NCI-H2227 (cell line): ENCODE results near the gene MED28.
"Not testable (repeated sequence)": the region's sequence is repeated elsewhere in the genome, so short reads cannot be mapped to it uniquely, and the experiment has no call there.

ENCODE experiments used
- DNase-seq: peaks from one replicate; lab custom pipeline; 2025; ENCODE audit not compliant: unreplicated experiment; lab: John Stamatoyannopoulos, UW

MED28 gene

DNA sequence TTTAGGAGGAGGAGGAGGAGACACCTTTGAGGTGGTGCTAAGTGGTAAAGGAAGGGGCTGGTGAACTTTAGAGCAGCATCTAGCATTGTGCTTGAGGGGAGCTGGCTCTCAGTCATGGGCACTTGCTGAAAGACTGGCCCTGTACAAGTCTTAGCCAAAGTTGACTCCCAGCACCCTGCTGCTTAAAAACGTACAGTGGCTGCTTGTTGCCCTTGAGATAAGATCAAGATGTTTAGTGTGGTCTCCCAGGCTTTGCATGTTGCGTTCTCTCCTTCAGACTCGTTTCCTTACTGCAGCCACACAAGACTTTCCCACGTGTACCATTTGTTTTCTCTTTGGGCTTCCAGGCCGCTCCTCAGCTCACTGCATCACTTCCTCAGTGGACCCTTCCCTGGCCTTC, 1.8 kb downstream of the MED28 start:
- DNase-seq = no peak

DNA sequence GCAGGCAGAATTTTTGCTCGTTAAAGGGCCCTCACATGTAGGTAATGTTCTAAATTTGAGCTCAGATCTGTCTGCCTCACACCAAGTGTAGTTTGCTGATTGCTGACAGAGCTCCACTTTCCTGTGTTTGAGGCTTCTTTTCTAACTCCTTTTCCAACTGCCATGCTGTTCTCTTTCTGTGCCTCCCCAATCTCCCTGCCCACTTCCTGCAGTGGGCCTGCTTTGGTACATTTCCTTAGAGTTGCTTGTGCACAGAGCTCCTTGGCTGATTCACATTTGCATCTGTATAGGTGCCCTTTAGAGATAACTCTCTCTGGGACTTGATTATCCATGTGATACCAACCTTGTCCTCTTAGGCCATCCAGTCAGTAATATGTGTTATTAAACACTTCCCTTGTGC, 4.5 kb downstream of the MED28 start:
- no peak for DNase-seq

DNA sequence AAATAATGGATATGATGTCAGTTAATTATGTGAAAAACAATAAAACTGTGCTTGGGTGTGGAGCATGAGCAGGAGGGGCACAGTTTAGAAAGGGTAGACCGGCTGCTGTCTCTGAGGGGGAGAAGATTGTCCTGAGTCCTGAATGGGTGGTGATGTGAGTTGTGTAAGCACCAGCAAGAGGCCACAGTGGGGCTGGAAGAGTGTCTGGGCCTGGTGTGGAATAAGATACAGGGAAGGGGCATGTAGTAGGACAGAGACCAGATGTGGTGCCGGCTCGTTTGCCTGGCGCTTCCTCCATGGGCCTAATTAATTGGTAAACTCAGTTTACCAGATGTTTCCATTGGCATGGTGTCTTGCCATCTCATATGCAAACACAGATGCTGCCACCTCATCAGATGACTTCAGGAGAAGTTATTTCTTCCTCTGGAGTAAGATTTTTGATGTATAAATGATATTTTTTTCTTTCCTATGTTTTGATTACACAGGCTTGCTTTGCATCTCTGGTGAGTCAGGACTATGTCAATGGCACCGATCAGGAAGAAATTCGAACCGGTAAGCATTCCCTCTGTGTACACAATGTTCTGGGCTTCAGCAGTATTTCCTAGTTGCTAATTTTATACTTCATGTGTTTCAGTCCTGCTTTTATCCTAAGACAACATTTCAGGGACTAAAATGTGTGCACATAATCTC, 5.1 kb downstream of the MED28 start:
- DNase-seq = no peak

DNA sequence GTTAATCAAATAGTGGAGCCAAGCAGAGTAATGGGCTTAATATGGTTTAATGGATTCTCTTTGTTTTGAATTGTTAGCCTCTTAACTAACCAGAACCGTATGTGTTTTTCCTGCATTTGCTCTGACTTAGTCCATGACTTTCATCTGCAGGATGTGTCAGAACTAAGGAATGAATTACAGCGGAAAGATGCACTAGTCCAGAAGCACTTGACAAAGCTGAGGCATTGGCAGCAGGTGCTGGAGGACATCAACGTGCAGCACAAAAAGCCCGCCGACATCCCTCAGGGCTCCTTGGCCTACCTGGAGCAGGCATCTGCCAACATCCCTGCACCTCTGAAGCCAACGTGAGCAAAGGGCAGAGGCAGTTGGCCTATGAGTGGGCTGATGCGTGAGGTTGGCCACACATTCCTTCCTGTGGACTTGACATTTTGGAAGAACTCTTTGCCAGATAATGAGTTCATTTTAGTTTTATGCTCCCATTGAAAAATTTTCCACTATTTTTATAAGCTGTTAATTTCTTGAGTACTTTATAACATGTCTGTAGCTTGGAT, 9.1 kb downstream of the MED28 start:
- no peak for DNase-seq

- DNase-seq = no peak
Measured at GRCh38 chr4:17624821-17625220, 10.4 kb downstream of the MED28 start.

DNA sequence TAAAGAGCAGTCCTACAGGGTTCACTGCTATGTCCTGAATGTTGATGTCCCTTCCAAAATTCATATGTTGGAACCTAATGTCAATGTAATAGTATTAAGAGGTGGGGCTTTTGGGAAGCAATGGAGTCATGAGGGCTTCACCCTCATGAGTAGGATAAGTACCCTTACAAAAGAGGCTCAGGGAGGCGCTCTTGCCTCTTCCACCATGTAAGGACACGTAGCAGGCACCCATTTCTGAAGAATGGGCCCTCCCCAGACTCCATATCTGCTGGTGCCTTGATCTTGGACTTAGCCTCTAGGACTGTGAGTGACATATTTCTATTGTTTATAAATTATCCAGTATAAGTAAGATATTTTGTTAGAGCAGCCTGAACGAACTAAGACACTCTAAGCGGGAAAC, 15.8 kb downstream of the MED28 start:
- DNase-seq = no peak

GRCh38 chr4:17633600-17633999, 19.2 kb downstream of the MED28 start:
- DNase-seq = no peak

- no peak for DNase-seq
Measured at GRCh38 chr4:17635056-17635455, 20.6 kb downstream of the MED28 start.

- DNase-seq = no peak
Measured at GRCh38 chr4:17636341-17636695, 21.9 kb downstream of the MED28 start.

DNA sequence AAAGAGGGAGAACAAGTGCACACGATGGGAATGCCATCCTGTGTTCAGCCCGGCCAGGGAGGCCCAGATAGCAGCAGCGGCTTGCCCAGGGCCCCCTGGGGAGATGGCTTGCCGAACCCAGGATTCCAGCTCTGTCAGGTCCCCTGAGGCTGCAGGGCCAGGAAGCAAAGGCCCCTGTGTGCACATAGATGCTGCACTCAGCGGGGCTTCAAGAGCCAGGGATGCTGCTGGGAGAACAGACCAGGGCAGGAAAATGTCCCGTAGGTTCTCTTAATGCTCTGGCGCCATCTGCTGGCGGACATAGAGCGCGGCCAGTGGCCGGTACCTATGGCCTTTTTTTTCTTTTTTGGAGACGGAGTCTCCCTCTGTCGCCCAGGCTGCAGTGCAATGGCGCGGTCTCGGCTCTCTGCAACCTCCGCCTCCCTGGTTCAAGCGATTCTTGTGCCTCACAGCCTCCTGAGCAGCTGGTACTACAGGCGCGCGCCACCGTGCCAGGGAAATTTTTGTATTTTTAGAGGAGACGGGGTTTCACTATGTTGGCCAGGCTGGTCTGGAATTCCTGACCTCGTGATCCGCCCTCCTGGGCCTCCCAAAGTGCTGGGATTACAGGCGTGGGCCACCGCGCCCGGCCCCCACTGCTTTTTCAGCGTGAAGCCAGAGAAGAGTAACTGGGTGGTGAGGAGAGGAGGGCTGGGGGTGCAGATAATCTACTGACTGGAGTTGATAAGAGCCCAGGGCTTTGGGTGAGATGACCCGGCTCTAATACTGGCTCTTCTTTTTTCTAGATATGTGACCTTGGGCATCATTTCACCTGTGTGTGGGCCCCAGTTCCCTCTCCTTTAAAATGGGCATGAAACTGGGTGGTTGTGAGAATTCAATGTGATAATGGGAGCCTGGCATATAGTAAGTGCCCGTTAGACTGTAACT, 22.5 kb downstream of the MED28 start:
- peak; percentile 80 for DNase-seq

GRCh38 chr4:17639136-17639535, 24.7 kb downstream of the MED28 start:
- no peak for DNase-seq

GRCh38 chr4:17642398-17642783, 27.9 kb downstream of the MED28 start:
- DNase-seq = no peak

GRCh38 chr4:17646693-17647092, 32.3 kb downstream of the MED28 start:
- DNase-seq = no peak

- no peak for DNase-seq
Measured at GRCh38 chr4:17647176-17647806, 32.9 kb downstream of the MED28 start.

GRCh38 chr4:17647927-17648326, 33.5 kb downstream of the MED28 start:
- no peak for DNase-seq

GRCh38 chr4:17650406-17650805, 36.0 kb downstream of the MED28 start:
- no peak for DNase-seq

- no peak for DNase-seq
Measured at GRCh38 chr4:17654701-17655100, 40.3 kb downstream of the MED28 start.

- DNase-seq = no peak
Measured at GRCh38 chr4:17657090-17657489, 42.6 kb downstream of the MED28 start.

- DNase-seq = no peak
Measured at GRCh38 chr4:17657849-17658248, 43.4 kb downstream of the MED28 start.

- DNase-seq = not testable (repeated sequence)
Measured at GRCh38 chr4:17659196-17659595, 44.8 kb downstream of the MED28 start.

- no peak for DNase-seq
Measured at GRCh38 chr4:17662694-17663093, 48.3 kb downstream of the MED28 start.

DNA sequence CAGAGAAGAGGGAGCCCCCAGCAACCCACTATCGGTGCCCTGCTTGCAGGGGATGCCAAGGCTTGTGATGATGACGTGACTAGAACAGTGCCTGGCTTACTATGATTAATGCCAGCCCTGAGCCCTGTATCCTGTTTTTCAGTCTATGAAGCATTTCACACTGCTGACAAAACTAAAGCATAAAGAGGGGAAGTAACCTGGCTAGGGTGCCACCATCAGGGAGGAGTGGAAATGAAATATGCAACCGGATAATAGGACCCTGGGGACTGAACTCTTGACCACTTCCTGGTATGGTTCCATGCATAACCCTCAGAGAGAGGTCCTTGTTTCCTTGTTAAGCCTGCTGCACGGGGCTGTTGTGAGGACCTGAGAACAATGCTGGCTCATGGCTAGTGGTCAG, 50.3 kb downstream of the MED28 start:
- DNase-seq = no peak
